K562 (cell line): ENCODE measurements around the gene WASF2. TPM values are rescaled to one million over a fixed set of nuclear protein-coding genes. Genes with fewer than 3 reads are reported as not detected.
A peak's percentile ranks its signal among the peaks of the same experiment; 100 is the strongest.

Experiments used
- ARID1B ChIP-seq: fragments of 450-650 bp; IDR thresholded peaks from 2 replicates; pipeline ENCODE4 v1.6.1; 2016; ENCODE audit warnings: antibody characterized with exemption, mild to moderate bottlenecking, inconsistent platforms
- CBFA2T3 ChIP-seq: fragments of 450-650 bp; IDR thresholded peaks from 2 replicates; pipeline ENCODE4 v1.6.1; 2017
- CBX5 ChIP-seq: IDR thresholded peaks from 2 replicates; pipeline ENCODE4 v1.6.1; 2014; ENCODE audit warnings: low read depth, borderline replicate concordance
- CREB1 ChIP-seq, 2 experiments: sonication (generic) in 1 of 2; formaldehyde crosslinking in 1 of 2; IDR thresholded peaks; 2 replicates each; pipeline versions ENCODE4 v1.6.1 to v1.8.0; 2012 to 2022; ENCODE audit warnings: inconsistent platforms in 1 of 2, mild to moderate bottlenecking in 1 of 2, missing genetic modification reagents in 1 of 2, moderate library complexity in 1 of 2
- ELF4 ChIP-seq: fragments of 450-650 bp; formaldehyde crosslinking; IDR thresholded peaks from 2 replicates; pipeline ENCODE4 v1.4.0; 2022; ENCODE audit warnings: missing genetic modification characterization
- MCM5 ChIP-seq: fragments of 450-650 bp; IDR thresholded peaks from 2 replicates; pipeline ENCODE4 v1.6.1; 2016; ENCODE audit warnings: low read depth
- MECOM ChIP-seq: fragments of 250-450 bp; sonication (Bioruptor Pico); IDR thresholded peaks from 2 replicates; pipeline ENCODE4 v1.8.0; 2022; ENCODE audit warnings: inconsistent platforms
- NFIX ChIP-seq: fragments of 250-450 bp; sonication (Bioruptor Pico); IDR thresholded peaks from 2 replicates; pipeline ENCODE4 v1.4.0; 2020; ENCODE audit warnings: low read depth, mild to moderate bottlenecking, moderate library complexity
- PHTF2 ChIP-seq: fragments of 250-450 bp; sonication (Bioruptor Pico); IDR thresholded peaks from 2 replicates; pipeline ENCODE4 v1.5.0; 2021; ENCODE audit warnings: mild to moderate bottlenecking
- PML ChIP-seq: IDR thresholded peaks from 2 replicates; pipeline ENCODE4 v1.6.1; 2012; ENCODE audit warnings: low read length, inconsistent platforms
- RBM22 ChIP-seq: fragments of 200-400 bp; formaldehyde crosslinking; IDR thresholded peaks from 2 replicates; pipeline ENCODE4 v1.6.1; 2018; ENCODE audit warnings: low read length, low read depth; ENCODE audit not compliant: poor library complexity, severe bottlenecking
- SPI1 ChIP-seq: IDR thresholded peaks from 2 replicates; pipeline ENCODE4 v1.6.1; 2011; ENCODE audit warnings: low read depth, low read length, control low read depth, borderline replicate concordance
- STAT5A ChIP-seq: IDR thresholded peaks from 2 replicates; pipeline ENCODE4 v1.6.1; 2012; ENCODE audit warnings: low read length, inconsistent platforms, borderline replicate concordance
- TCF3 ChIP-seq: sonication (generic); formaldehyde crosslinking; IDR thresholded peaks from 2 replicates; pipeline ENCODE4 v1.4.0; 2020; ENCODE audit warnings: mild to moderate bottlenecking, missing genetic modification reagents
- ZNF143 ChIP-seq: sonication (generic); formaldehyde crosslinking; IDR thresholded peaks from 2 replicates; pipeline ENCODE4 v1.9.0; 2022; ENCODE audit warnings: mild to moderate bottlenecking, missing genetic modification reagents
- ZNF212 ChIP-seq: fragments of 450-650 bp; formaldehyde crosslinking; IDR thresholded peaks from 2 replicates; pipeline ENCODE4 v1.4.0; 2020; ENCODE audit warnings: mild to moderate bottlenecking
- polyA plus RNA-seq, 8 experiments: library from polyadenylated mRNA; depleted of rRNA in 4 of 8; stranded (reverse) in 5 of 8; unstranded in 3 of 8; fragments of >200 nt; fragmentation: Nextera tagmentation in 2 of 8; fragmentation: Illumina TruSeq in 1 of 8; extraction: Ambion mirVana in 2 of 8; extraction: Trizol in 1 of 8; gene quantifications; 2 replicates each; pipeline versions ENCODE4 v1.2.1 to v1.2.3, GENCODE V29; 2011 to 2014; ENCODE audit warnings: inconsistent platforms in 1 of 8, missing spikeins in 1 of 8
- total RNA-seq, 7 experiments: library from RNA; depleted of rRNA in 6 of 7; stranded (reverse); fragments of >200 nt in 6 of 7; fragmentation: Illumina TruSeq in 2 of 7; extraction: Trizol in 2 of 7; gene quantifications; 2 replicates each; pipeline versions ENCODE4 v1.2.1 to v1.2.3, GENCODE V29; 2011 to 2021; ENCODE audit warnings: low replicate concordance in 1 of 7
- TF ChIP-seq, protein P1 (sequence below), 3 experiments: fragments of 200-800 bp in 1 of 3; fragments of 250-450 bp in 1 of 3; fragments of 450-650 bp in 1 of 3; sonication (Bioruptor Pico) in 1 of 3; sonication (Bioruptor generic) in 1 of 3; formaldehyde crosslinking in 1 of 3; IDR thresholded peaks; 2 replicates each; pipeline versions ENCODE4 v1.6.1 to v1.8.0; 2016 to 2022; ENCODE audit warnings: mild to moderate bottlenecking in 2 of 3, missing genetic modification characterization in 2 of 3, missing compliant biosample characterization in 1 of 3, moderate library complexity in 1 of 3
- TF ChIP-seq, protein P2 (sequence below), 2 experiments: fragments of 450-650 bp in 1 of 2; sonication (generic) in 1 of 2; formaldehyde crosslinking in 1 of 2; IDR thresholded peaks in 1 of 2; conservative IDR thresholded peaks in 1 of 2; 2 replicates each; pipeline versions ENCODE4 v1.6.1 to v1.8.1; 2016 to 2023; ENCODE audit warnings: mild to moderate bottlenecking in 2 of 2, moderate library complexity in 2 of 2, inconsistent platforms in 1 of 2, missing genetic modification reagents in 1 of 2
- TF ChIP-seq, protein P3 (sequence below), 2 experiments: fragments of 450-650 bp; IDR thresholded peaks; 2 replicates each; pipeline ENCODE4 v1.6.1; 2018; ENCODE audit warnings: mild to moderate bottlenecking in 2 of 2, low read depth in 1 of 2; ENCODE audit not compliant: partially characterized antibody in 2 of 2

WASF2 gene
- total and polyA plus RNA-seq, 9 of the 15 experiments (the other 6 are each of a cell fraction or from before 2014, with no cell fraction given), result 8.2 to 163 (median 31.2) TPM

DNA sequence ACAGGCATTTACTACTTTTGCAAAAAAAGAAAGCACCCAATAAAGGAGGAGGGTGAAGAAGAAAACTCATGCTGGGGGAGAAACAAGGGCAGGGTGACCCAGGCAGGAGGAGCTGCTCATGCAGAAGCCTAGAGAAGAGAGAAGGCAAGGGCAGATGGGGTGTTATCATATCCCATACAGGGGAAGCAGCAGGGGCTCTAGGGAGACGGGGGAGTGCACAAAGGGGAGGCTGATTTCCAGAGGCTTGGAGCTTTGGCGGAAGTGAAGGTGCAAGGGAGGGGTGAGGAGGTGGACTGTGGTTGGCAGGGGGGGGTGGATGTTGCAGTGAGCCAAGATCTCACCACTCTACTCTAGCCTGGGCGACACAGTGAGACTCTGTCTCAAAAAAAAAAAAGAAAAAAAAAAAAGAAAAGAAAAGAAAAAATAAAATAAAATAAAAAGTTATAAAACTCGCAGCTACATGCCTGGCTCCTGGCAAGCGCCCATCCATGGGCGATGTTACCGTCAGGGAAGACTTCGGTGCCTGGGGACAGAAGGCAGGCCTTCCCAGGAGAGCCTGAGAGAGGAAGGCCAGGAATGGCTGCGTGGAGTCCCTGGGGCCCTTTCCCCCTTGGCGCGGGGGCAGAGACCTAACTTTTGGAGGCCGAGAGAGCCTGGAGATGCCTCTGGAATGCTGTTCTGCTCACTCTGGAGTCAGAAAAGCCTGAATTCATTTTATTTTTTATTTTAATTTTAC is 112.0 kb downstream of the WASF2 start (continued):
- TF ChIP-seq PML (no peak), ZNF143 (CRISPR knock-in tag) (no peak), ELF4 (CRISPR knock-in tag) (no peak), STAT5A (no peak), ARID1B (peak; percentile 68), CBX5 (no peak), SPI1 (0 out of 2 replicates have a peak, but pooled peaks have one; percentile 32), MCM5 (no peak), PHTF2 (CRISPR knock-in tag) (no peak), RBM22 (no peak), ZNF212 (CRISPR knock-in tag) (no peak), TCF3 (CRISPR knock-in tag) (peak; percentile 51), CBFA2T3 (peak; percentile 76), NFIX (no peak), MECOM (CRISPR knock-in tag) (no peak), CREB1 (IDR thresholded peaks at IDR 0.05) (no peak), CREB1 (CRISPR knock-in tag; IDR thresholded peaks at IDR 0.05) (no peak)
- TF ChIP-seq, protein P1, sequence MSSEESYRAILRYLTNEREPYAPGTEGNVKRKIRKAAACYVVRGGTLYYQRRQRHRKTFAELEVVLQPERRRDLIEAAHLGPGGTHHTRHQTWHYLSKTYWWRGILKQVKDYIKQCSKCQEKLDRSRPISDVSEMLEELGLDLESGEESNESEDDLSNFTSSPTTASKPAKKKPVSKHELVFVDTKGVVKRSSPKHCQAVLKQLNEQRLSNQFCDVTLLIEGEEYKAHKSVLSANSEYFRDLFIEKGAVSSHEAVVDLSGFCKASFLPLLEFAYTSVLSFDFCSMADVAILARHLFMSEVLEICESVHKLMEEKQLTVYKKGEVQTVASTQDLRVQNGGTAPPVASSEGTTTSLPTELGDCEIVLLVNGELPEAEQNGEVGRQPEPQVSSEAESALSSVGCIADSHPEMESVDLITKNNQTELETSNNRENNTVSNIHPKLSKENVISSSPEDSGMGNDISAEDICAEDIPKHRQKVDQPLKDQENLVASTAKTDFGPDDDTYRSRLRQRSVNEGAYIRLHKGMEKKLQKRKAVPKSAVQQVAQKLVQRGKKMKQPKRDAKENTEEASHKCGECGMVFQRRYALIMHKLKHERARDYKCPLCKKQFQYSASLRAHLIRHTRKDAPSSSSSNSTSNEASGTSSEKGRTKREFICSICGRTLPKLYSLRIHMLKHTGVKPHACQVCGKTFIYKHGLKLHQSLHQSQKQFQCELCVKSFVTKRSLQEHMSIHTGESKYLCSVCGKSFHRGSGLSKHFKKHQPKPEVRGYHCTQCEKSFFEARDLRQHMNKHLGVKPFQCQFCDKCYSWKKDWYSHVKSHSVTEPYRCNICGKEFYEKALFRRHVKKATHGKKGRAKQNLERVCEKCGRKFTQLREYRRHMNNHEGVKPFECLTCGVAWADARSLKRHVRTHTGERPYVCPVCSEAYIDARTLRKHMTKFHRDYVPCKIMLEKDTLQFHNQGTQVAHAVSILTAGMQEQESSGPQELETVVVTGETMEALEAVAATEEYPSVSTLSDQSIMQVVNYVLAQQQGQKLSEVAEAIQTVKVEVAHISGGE (CRISPR knock-in tag; IDR thresholded peaks at IDR 0.05), result peak in 1 of 3 experiments; percentile 66; a peak in 2 of 6 replicates
- TF ChIP-seq, protein P2, sequence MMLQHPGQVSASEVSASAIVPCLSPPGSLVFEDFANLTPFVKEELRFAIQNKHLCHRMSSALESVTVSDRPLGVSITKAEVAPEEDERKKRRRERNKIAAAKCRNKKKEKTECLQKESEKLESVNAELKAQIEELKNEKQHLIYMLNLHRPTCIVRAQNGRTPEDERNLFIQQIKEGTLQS (IDR thresholded peaks at IDR 0.05), result no peak
- TF ChIP-seq, protein P2 (CRISPR knock-in tag; conservative IDR thresholded peaks at IDR 0.05), result no peak
- TF ChIP-seq, protein P3, sequence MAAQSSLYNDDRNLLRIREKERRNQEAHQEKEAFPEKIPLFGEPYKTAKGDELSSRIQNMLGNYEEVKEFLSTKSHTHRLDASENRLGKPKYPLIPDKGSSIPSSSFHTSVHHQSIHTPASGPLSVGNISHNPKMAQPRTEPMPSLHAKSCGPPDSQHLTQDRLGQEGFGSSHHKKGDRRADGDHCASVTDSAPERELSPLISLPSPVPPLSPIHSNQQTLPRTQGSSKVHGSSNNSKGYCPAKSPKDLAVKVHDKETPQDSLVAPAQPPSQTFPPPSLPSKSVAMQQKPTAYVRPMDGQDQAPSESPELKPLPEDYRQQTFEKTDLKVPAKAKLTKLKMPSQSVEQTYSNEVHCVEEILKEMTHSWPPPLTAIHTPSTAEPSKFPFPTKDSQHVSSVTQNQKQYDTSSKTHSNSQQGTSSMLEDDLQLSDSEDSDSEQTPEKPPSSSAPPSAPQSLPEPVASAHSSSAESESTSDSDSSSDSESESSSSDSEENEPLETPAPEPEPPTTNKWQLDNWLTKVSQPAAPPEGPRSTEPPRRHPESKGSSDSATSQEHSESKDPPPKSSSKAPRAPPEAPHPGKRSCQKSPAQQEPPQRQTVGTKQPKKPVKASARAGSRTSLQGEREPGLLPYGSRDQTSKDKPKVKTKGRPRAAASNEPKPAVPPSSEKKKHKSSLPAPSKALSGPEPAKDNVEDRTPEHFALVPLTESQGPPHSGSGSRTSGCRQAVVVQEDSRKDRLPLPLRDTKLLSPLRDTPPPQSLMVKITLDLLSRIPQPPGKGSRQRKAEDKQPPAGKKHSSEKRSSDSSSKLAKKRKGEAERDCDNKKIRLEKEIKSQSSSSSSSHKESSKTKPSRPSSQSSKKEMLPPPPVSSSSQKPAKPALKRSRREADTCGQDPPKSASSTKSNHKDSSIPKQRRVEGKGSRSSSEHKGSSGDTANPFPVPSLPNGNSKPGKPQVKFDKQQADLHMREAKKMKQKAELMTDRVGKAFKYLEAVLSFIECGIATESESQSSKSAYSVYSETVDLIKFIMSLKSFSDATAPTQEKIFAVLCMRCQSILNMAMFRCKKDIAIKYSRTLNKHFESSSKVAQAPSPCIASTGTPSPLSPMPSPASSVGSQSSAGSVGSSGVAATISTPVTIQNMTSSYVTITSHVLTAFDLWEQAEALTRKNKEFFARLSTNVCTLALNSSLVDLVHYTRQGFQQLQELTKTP (IDR thresholded peaks at IDR 0.05; ENCODE audit: low read depth in 1 of 2, partially characterized antibody in 2 of 2), result no peak
